GM12873 (cell line): ENCODE measurements around the gene PLK1.

Source experiments
- CTCF ChIP-seq: IDR thresholded peaks from 2 replicates; pipeline ENCODE4 v1.5.1; 2012; ENCODE audit warnings: low read depth, mild to moderate bottlenecking, moderate library complexity, low read length, control low read depth; ENCODE audit not compliant: insufficient read depth; ENCODE audit errors: missing control alignments

Gene PLK1

GRCh38 chr16:23734176-23734893, 55.6 kb downstream of the PLK1 start:
- TF ChIP-seq CTCF: no peak

- TF ChIP-seq CTCF: no peak
These were observed 60.8 kb downstream of the PLK1 start for GRCh38 chr16:23739516-23739915.
